Aorta (tissue), 5 donors: ENCODE results near the gene SAV1. TPM values are rescaled to one million over a fixed set of nuclear protein-coding genes. Genes with fewer than 3 reads are reported as not detected.
"Not testable (repeated sequence)": the region's sequence is repeated elsewhere in the genome, so short reads cannot be mapped to it uniquely, and the experiment has no call there.

Experiments
- ATAC-seq: fragments of 200-7000 bp; cut with Tn5 transposase; one replicate; pipeline ENCODE4 v1.9.1; 2022; ENCODE audit warnings: moderate library complexity; ENCODE audit not compliant: low FRiP score
- DNase-seq, 2 donors: peaks; one replicate each; pipeline ENCODE4 v3.0.0-alpha.2; 2020
- H3K27ac ChIP-seq, 2 donors: one replicate each; pipeline ENCODE4 v1.5.1; 2013; ENCODE audit warnings: low read length in 2 of 2, mild to moderate bottlenecking in 2 of 2, moderate library complexity in 2 of 2, control low read depth in 1 of 2, inconsistent platforms in 1 of 2, low read depth in 1 of 2
- H3K27me3 ChIP-seq, 2 donors: one replicate each; pipeline ENCODE4 v1.6.1; 2013; ENCODE audit warnings: control low read depth in 1 of 2, low read length in 1 of 2, mild to moderate bottlenecking in 1 of 2, moderate library complexity in 1 of 2; ENCODE audit not compliant: insufficient read depth in 2 of 2, control insufficient read depth in 1 of 2
- H3K36me3 ChIP-seq, 2 donors: one replicate each; pipeline ENCODE4 v1.6.1; 2013; ENCODE audit warnings: control low read depth in 1 of 2, low read length in 1 of 2, mild to moderate bottlenecking in 1 of 2; ENCODE audit not compliant: insufficient read depth in 2 of 2, control insufficient read depth in 1 of 2
- H3K4me1 ChIP-seq, 2 donors: one replicate each; pipeline ENCODE4 v1.6.1; 2013; ENCODE audit warnings: low read length in 2 of 2, control low read depth in 1 of 2, mild to moderate bottlenecking in 1 of 2, moderate library complexity in 1 of 2; ENCODE audit not compliant: insufficient read depth in 2 of 2, control insufficient read depth in 1 of 2
- H3K4me3 ChIP-seq, 2 donors: one replicate each; pipeline ENCODE4 v1.5.1; 2013; ENCODE audit warnings: low read length in 2 of 2, control low read depth in 1 of 2, mild to moderate bottlenecking in 1 of 2
- H3K9me3 ChIP-seq: one replicate; pipeline ENCODE4 v1.6.1; 2013; ENCODE audit warnings: mild to moderate bottlenecking, low read length; ENCODE audit not compliant: control insufficient read depth
- WGBS, 2 donors: extraction: QIAGEN DNeasy Blood & Tissue Kit; methylation state at CpG; one replicate each; pipeline ENCODE4 v1.1.7; 2013; 5-methylcytosine and 5-hydroxymethylcytosine counted together
- intact Hi-C, 2 donors: fragments of 100-400 bp; cut with DNase I; formaldehyde crosslinking; loops; one replicate each; pipeline versions ENCODE4 v1.14.2 to v1.15.0; 2022
- long read RNA-seq, 2 donors: library from polyadenylated mRNA; unstranded; transcript quantifications; one replicate each; pipeline ENCODE4 v2.0.0, GENCODE V29; 2020 to 2021
- polyA plus RNA-seq, 2 donors: library from polyadenylated mRNA; stranded (reverse); fragments of 200-250 nt; gene quantifications; one replicate each; pipeline ENCODE4 v1.2.3, GENCODE V29; 2013
- total RNA-seq, 2 donors: library from RNA; stranded (reverse); fragmentation: NEBNext Ultra II Directional; extraction: Animal tissue kit (Norgen Biotek cat#: 25700); gene quantifications; one replicate each; pipeline ENCODE4 v1.2.1, GENCODE V29; 2021
- donor health status: healthy with polysubstance abuse.
- donor health status: Bipolar disorder and iron deficiency.
- donor health status: DM: no; HTN: no; CAD: no.
- donor health status: DM: no; HTN: no; CAD: no.
- donor health status: DM: yes; HTN: yes; CAD: no.

SAV1 gene
- total RNA-seq = 10 to 100 TPM; 56.8 to 65.4 TPM
- 10 to 100 TPM; 27.4 to 27.8 TPM for polyA plus RNA-seq
- long read RNA-seq, donor 1, transcript SAV1-201 (5 exons, 3,063 nt) = major isoform, 19 of 28 reads
- long read RNA-seq, donor 1, partial matches to known transcripts = 4 of 28 reads
- long read RNA-seq, donor 1, other reads (novel, unspliced or antisense) = 5 of 28 reads
- long read RNA-seq, donor 2, transcript SAV1-201 (5 exons, 3,063 nt) = major isoform, 47 of 59 reads
- long read RNA-seq, donor 2, partial matches to known transcripts = 6 of 59 reads
- long read RNA-seq, donor 2, other reads (novel, unspliced or antisense) = 6 of 59 reads

DNA sequence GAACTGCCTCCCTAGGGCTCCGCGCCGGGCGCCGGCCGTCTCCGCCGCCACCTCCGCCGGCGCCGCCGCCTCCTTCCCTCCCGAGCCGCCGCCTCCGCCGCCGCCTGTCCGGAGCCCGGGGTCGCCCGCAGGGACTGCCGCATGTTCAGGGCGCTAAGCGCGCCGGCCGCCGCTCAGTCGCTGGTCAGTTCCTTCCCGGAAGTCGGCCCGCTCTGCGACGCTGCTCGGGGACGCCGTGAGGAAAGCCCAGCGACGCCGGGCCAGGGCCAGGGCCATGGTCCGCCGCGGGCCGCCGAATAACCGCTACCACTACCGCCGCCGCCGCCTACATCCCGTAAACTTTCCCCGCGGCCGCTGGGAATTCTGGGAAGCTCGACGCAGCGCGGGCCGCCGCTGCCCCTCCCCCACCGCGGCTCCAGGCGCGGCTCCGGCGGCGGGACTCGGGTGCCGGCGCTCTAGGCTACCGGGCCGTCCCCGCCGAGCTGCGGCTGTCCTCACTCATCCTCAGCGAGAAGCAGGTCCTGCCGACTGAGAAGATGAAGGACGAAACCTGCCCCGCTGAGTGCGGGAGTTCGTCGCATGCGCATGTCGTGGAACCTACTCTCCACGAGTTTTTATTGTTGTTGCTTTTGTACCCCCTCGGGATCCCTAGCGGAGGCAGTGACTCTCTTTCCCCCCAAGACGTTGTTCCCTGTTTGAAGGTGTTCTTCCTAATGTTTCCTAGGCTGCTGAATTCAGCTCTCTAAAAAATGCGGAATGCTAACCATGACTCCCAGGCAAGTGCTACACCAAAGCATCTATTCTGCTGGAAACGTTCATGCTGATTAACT, at the start of gene SAV1:
Gene SAV1 (minus strand): TSS at position 311 of the 830 bp plus-strand sequence. CDS start 339 bp downstream, outside the sequence.
- no peaks in the 10 kb centered on the region for H3K36me3 ChIP-seq
- peak; percentile 96 for ATAC-seq
- no peaks in the 10 kb centered on the region for H3K9me3 ChIP-seq
- H3K4me3 ChIP-seq = peak within 1 kb of the TSS; percentile 67 to 99
- peak; percentile 88 to 94 for DNase-seq
- no peaks in the 10 kb centered on the region for H3K27me3 ChIP-seq
- no peaks in the 10 kb centered on the region for H3K4me1 ChIP-seq
- intact Hi-C loops = loop anchor here (5.0 kb wide), 2 partner anchors 104 to 109 kb away; no protein-coding TSS in a partner anchor
- 0% methylated on average over 88 to 92 of the region's 92 CpGs for WGBS, 2 donors
- H3K27ac ChIP-seq = peak within 1 kb of the TSS; percentile 92 to 99

DNA sequence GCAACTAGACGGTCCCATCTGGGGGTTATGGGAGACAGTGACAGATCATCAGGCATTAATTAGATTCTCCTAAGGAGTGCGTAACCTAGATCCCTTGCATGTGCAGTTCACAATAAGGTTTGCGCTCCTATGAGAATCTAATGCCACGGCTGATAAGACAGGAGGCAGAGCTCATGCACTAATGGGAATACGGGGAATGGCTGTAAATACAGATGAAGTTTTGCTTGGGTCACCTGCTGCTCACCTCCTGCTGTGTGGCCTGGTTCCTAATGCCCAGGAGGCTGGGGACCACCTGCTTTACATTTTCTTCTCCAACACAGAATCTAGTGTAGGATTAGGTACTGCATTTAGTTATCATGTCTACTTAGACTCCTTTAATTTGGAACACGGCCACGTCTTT, 49.7 kb upstream of the SAV1 start:
- intact Hi-C loops = no loop called here
- no peak overlapping the region for H3K27ac ChIP-seq
- no peaks in the 10 kb centered on the region for H3K4me1 ChIP-seq
- ATAC-seq (no peak), DNase-seq (no peak)
- WGBS, 2 donors = 75 to 76% methylated on average over 7 of the region's 7 CpGs
- H3K27me3 ChIP-seq = no peaks in the 10 kb centered on the region
- no peaks in the 10 kb centered on the region for H3K9me3 ChIP-seq
- H3K4me3 ChIP-seq = no peak overlapping the region
- peaks cover 1 to 3% of the 10 kb centered on the region in 2 donors for H3K36me3 ChIP-seq

DNA sequence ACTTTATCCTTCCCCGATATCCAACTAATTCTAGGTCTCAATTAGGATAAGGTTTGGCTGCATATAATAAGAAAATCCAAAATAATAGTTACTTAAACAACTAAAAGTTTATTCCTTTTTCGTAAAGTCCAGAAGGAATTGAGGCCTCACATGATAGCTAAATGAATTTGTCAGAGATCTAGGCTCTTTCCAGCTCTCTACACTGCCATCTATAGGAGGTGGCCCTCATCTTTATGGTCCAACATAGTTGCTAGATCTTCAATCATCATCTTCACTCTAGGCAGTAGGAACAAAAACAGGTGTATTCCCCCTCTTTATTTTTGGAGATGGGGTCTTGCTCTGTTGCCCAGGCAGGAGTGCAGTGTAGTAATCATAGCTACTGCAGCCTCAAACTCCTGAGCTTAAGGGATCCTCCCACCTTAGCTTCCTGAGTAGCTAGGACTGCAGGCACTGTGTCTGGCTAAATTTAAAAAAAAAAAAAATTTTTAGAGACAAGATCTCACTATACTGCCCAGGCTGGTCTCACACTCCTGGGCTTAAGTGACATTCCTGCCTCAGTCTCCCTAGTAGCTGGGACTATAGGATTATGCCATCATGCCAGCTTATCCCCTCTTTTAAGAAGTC, 46.5 kb upstream of the SAV1 start:
- peaks cover 0 to 1% of the 10 kb centered on the region in 2 donors for H3K36me3 ChIP-seq
- H3K4me3 ChIP-seq = no peak overlapping the region
- no peak overlapping the region for H3K27ac ChIP-seq
- H3K9me3 ChIP-seq = no peaks in the 10 kb centered on the region
- 71 to 80% methylated on average over 2 of the region's 2 CpGs for WGBS, 2 donors
- DNase-seq = no peak
- no peak for ATAC-seq
- intact Hi-C loops = no loop called here
- H3K4me1 ChIP-seq = no peaks in the 10 kb centered on the region
- H3K27me3 ChIP-seq = no peaks in the 10 kb centered on the region

DNA sequence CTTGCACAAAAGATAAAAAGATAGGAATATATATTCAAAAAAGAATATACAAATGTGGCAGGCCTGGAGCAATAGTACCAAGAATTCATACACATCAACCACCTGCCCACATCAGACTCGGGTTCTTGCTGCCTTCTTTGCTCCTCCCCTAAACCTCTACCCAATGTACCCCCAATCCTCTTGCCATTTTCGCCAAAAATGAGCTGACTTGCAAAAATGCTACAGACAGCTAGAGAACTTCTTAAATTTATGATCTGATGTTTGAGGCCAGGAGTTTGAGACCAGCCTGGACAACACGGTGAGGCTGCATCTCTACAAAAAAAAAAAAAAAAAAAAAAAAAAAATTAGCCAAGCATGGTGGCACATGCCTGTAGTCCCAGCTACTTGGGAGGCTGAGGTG, 42.9 kb upstream of the SAV1 start:
- Histone ChIP-seq H3K27me3 (no peaks in the 10 kb centered on the region), H3K4me3 (no peak overlapping the region), H3K9me3 (no peaks in the 10 kb centered on the region), H3K36me3 (no peaks in the 10 kb centered on the region), H3K4me1 (no peaks in the 10 kb centered on the region), H3K27ac (no peak overlapping the region)
- WGBS, 2 donors = 93 to 94% methylated on average over 3 of the region's 3 CpGs
- ATAC-seq (no peak), DNase-seq (no peak)
- intact Hi-C loops = no loop called here

DNA sequence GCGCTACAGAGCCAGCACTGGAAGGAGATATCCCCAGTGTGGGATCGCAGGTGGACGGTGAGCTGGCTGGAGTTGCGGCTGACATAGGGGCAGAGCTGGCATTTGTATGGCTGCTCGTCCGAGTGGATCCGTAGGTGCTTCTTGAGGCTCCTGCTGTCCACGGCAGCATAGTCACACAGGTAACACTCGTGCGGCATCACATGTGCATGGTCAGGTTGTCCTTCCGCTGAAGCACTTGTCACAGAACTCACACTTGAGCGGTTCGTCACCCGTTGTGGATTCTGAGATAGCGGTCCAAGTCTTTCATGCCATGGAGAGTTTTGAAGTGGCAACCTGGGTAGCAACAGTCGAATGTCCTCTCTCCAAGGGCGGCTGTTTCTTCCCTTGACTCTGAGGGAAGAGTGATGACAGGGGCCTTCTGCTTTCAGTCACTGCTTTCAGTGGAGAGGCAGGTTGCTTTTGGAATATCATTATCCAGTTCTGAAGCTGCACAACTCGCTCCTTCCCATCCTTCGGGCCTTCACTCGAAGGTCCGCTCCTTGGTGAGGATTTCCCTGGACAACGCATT, 37.0 kb upstream of the SAV1 start:
- ATAC-seq = no peak
- WGBS, 2 donors = 95 to 96% methylated on average over 22 of the region's 22 CpGs
- DNase-seq = no peak
- Histone ChIP-seq H3K9me3 (no peaks in the 10 kb centered on the region), H3K4me1 (no peaks in the 10 kb centered on the region), H3K27ac (no peak overlapping the region), H3K36me3 (no peaks in the 10 kb centered on the region), H3K4me3 (no peak overlapping the region), H3K27me3 (no peaks in the 10 kb centered on the region)
- intact Hi-C loops = no loop called here

GRCh38 chr14:50704454-50705010, 36.4 kb upstream of the SAV1 start:
- Histone ChIP-seq H3K4me1 (no peaks in the 10 kb centered on the region), H3K4me3 (no peak overlapping the region), H3K27me3 (no peaks in the 10 kb centered on the region), H3K9me3 (no peaks in the 10 kb centered on the region), H3K27ac (no peak overlapping the region), H3K36me3 (no peaks in the 10 kb centered on the region)
- intact Hi-C loops = no loop called here
- no peak for ATAC-seq
- 95 to 96% methylated on average over 26 of the region's 26 CpGs for whole genome bisulfite sequencing, 2 donors
- DNase-seq = no peak

- WGBS, 2 donors = 46 to 61% methylated on average over 4 of the region's 4 CpGs
- Histone ChIP-seq H3K36me3 (no peaks in the 10 kb centered on the region), H3K4me3 (no peak overlapping the region), H3K27ac (no peak overlapping the region), H3K9me3 (no peaks in the 10 kb centered on the region), H3K27me3 (no peaks in the 10 kb centered on the region), H3K4me1 (no peaks in the 10 kb centered on the region)
- DNase-seq (no peak), ATAC-seq (no peak)
- intact Hi-C loops = no loop called here
Observed at GRCh38 chr14:50697659-50698290, 29.7 kb upstream of the SAV1 start.

- H3K9me3 ChIP-seq, ATAC-seq, H3K4me1 ChIP-seq, H3K27ac ChIP-seq, DNase-seq, H3K36me3 ChIP-seq, H3K4me3 ChIP-seq, intact Hi-C loops, H3K27me3 ChIP-seq: not testable (repeated sequence)
- WGBS, 2 donors = 81 to 98% methylated on average over 3 of the region's 3 CpGs
Observed at GRCh38 chr14:50694260-50694659, 26.2 kb upstream of the SAV1 start.
